Activated B cell treated with CpG ODN at 0.5 μM for 24 hours (primary cell): ENCODE data around the gene HS3ST6. TPM values are rescaled to one million over a fixed set of nuclear protein-coding genes. Genes with fewer than 3 reads are reported as not detected.
A peak's percentile ranks its signal among the peaks of the same experiment; 100 is the strongest.

Experiments used
- ATAC-seq: fragments of 200-7000 bp; cut with Tn5 transposase; one replicate; pipeline ENCODE4 v1.10.0; 2021; ENCODE audit warnings: low read depth, mild to moderate bottlenecking, moderate library complexity
- CTCF ChIA-PET: fragments of 350-600 bp; sonication (Branson Sonifier 250); formaldehyde crosslinking; loops from one replicate; lab custom pipeline; 2021; ENCODE audit warnings: antibody characterized with exemption; lab: Charles Lee
- POLR2A ChIA-PET: fragments of 350-600 bp; sonication (Branson Sonifier 250); formaldehyde crosslinking; loops from one replicate; lab custom pipeline; 2021; ENCODE audit warnings: antibody characterized with exemption; lab: Charles Lee
- DNase-seq: peaks from one replicate; pipeline ENCODE4 v3.0.0; 2022
- H3K27ac Mint-ChIP-seq: one replicate; pipeline ENCODE4 v1.8.0; 2020; ENCODE audit warnings: mixed read lengths
- H3K27me3 Mint-ChIP-seq: one replicate; pipeline ENCODE4 v1.8.0; 2021; ENCODE audit warnings: mixed read lengths
- H3K36me3 Mint-ChIP-seq: one replicate; pipeline ENCODE4 v1.8.0; 2021; ENCODE audit warnings: low read depth, mixed read lengths
- H3K4me1 Mint-ChIP-seq: one replicate; pipeline ENCODE4 v1.8.0; 2021; ENCODE audit warnings: mixed read lengths
- H3K4me3 Mint-ChIP-seq: one replicate; pipeline ENCODE4 v1.8.0; 2020; ENCODE audit warnings: mild to moderate bottlenecking, mixed read lengths
- H3K9me3 Mint-ChIP-seq: one replicate; pipeline ENCODE4 v1.8.0; 2020; ENCODE audit warnings: mixed read lengths
- CTCF ChIP-seq: fragments of 200-600 bp; IDR thresholded peaks from one replicate; pipeline ENCODE4 v1.8.0; 2022; ENCODE audit warnings: antibody characterized with exemption, mild to moderate bottlenecking
- intact Hi-C: fragments of 100-400 bp; cut with micrococcal nuclease; formaldehyde crosslinking; loops from one replicate; pipeline ENCODE4 v1.15.1; 2024
- total RNA-seq: library from RNA; stranded (reverse); gene quantifications from 2 replicates; pipeline ENCODE4 v1.2.3, GENCODE V29; 2022

Gene HS3ST6
- total RNA-seq, 1 donor from 2014 or later: not detected

- Mint-ChIP-seq H3K4me3 (no peak overlapping the region), H3K27ac (no peak overlapping the region), H3K36me3 (no peaks in the 10 kb centered on the region), H3K27me3 (peaks cover 25% of the 10 kb centered on the region), H3K9me3 (no peaks in the 10 kb centered on the region), H3K4me1 (peaks cover 5% of the 10 kb centered on the region)
- intact Hi-C loops: no loop called here
- ATAC-seq: no peak
- no peak for DNase-seq
- ChIA-PET CTCF (no interaction called here), POLR2A (no interaction called here)
- TF ChIP-seq CTCF: no peak
Measured at GRCh38 chr16:1874854-1875253, 43.4 kb downstream of the HS3ST6 start.

GRCh38 chr16:1871974-1872635 lies 46.1 kb downstream of the HS3ST6 start, which contains the start of gene MEIOB:
Gene MEIOB, minus strand, starts transcription at chr16:1872164. Its CDS starts 3,989 bp downstream, at chr16:1868175.
- no peak for DNase-seq
- ATAC-seq: peak; percentile 66
- H3K4me3 Mint-ChIP-seq: no peak within 1 kb of the TSS
- intact Hi-C loops: no loop called here
- H3K27ac Mint-ChIP-seq: no peak within 1 kb of the TSS
- H3K9me3 Mint-ChIP-seq: no peaks in the 10 kb centered on the region
- peaks cover 11% of the 10 kb centered on the region for H3K27me3 Mint-ChIP-seq
- ChIA-PET POLR2A (interaction anchor here (0.7 kb wide), 1 partner anchor 598 kb away, joined by 3 read pairs; no protein-coding TSS in a partner anchor), CTCF (no interaction called here)
- H3K4me1 Mint-ChIP-seq: peaks cover 5% of the 10 kb centered on the region
- TF ChIP-seq CTCF: no peak
- no peaks in the 10 kb centered on the region for H3K36me3 Mint-ChIP-seq

- Mint-ChIP-seq H3K27ac (no peak overlapping the region), H3K27me3 (peaks cover 8% of the 10 kb centered on the region), H3K36me3 (no peaks in the 10 kb centered on the region), H3K4me3 (no peak overlapping the region), H3K4me1 (peaks cover 5% of the 10 kb centered on the region), H3K9me3 (no peaks in the 10 kb centered on the region)
- ATAC-seq (no peak), DNase-seq (no peak)
- CTCF ChIA-PET: no interaction called here
- no peak for TF ChIP-seq CTCF
- POLR2A ChIA-PET: no interaction called here
- intact Hi-C loops: no loop called here
Measured at GRCh38 chr16:1870365-1871082, 47.7 kb downstream of the HS3ST6 start.

- Mint-ChIP-seq H3K4me1 (no peaks in the 10 kb centered on the region), H3K27ac (no peak overlapping the region), H3K27me3 (peaks cover 7% of the 10 kb centered on the region), H3K36me3 (no peaks in the 10 kb centered on the region), H3K4me3 (no peak overlapping the region), H3K9me3 (no peaks in the 10 kb centered on the region)
- DNase-seq (no peak), ATAC-seq (no peak)
- no peak for TF ChIP-seq CTCF
- ChIA-PET CTCF (interaction anchor here (1.2 kb wide), 1 partner anchor 274 kb away, joined by 3 read pairs; no protein-coding TSS in a partner anchor), POLR2A (no interaction called here)
- intact Hi-C loops: loop anchor here (10.0 kb wide), 1 partner anchor 389 kb away; the partner anchor contains the start of gene ECI1
Measured at GRCh38 chr16:1865902-1866690, 52.1 kb downstream of the HS3ST6 start.
